ENCODE data around the gene ARV1. TPM values are rescaled to one million over a fixed set of nuclear protein-coding genes. Genes with fewer than 3 reads are reported as not detected.

ARV1 gene
- total and polyA plus RNA-seq, 2 of the 13 experiments (the other 11 are each of a cell fraction or from before 2014, with no cell fraction given): 13.0 to 15.2 TPM

- TF ChIP-seq USF2 (IDR thresholded peaks at IDR 0.05; ENCODE audit: low read depth, low read length) (no peak), USF2 (CRISPR knock-in tag; IDR thresholded peaks at IDR 0.05; ENCODE audit: borderline replicate concordance) (peak; percentile 54; the same call in 1 of the 2 replicates), RBFOX2 (IDR thresholded peaks at IDR 0.05; ENCODE audit: low read depth, low read length) (peak; percentile 81), TFDP2 (CRISPR knock-in tag; IDR thresholded peaks at IDR 0.05) (peak; percentile 74), DR1 (CRISPR knock-in tag; IDR thresholded peaks at IDR 0.05) (peak; percentile 60; the same call in 1 of the 2 replicates), CERS6 (CRISPR knock-in tag; IDR thresholded peaks at IDR 0.05) (no peak), JUNB (CRISPR knock-in tag; IDR thresholded peaks at IDR 0.05; ENCODE audit: borderline replicate concordance) (no peak), FOXP4 (CRISPR knock-in tag; IDR thresholded peaks at IDR 0.05) (peak; percentile 49; the same call in 1 of the 2 replicates), PHF21A (CRISPR knock-in tag; IDR thresholded peaks at IDR 0.05) (peak; percentile 84), GATAD2A (CRISPR knock-in tag; IDR thresholded peaks at IDR 0.05) (peak; percentile 61; the same call in 1 of the 2 replicates), THAP11 (CRISPR knock-in tag; IDR thresholded peaks at IDR 0.05) (peak; percentile 99), PREB (CRISPR knock-in tag; IDR thresholded peaks at IDR 0.05) (no peak), ZFAT (CRISPR knock-in tag; conservative IDR thresholded peaks at IDR 0.05) (no peak), KLF9 (CRISPR knock-in tag; IDR thresholded peaks at IDR 0.05; ENCODE audit: low read depth) (no peak), ZFY (CRISPR knock-in tag; IDR thresholded peaks at IDR 0.05) (peak; percentile 88), ZBTB2 (CRISPR knock-in tag; IDR thresholded peaks at IDR 0.05; ENCODE audit: low read depth) (no peak), ZNF260 (CRISPR knock-in tag; IDR thresholded peaks at IDR 0.05; ENCODE audit: borderline replicate concordance, low read depth) (no peak), ZNF740 (CRISPR knock-in tag; IDR thresholded peaks at IDR 0.05) (no peak), KMT2B (CRISPR knock-in tag; IDR thresholded peaks at IDR 0.05) (peak; percentile 90), TBP (CRISPR knock-in tag; IDR thresholded peaks at IDR 0.05) (peak; percentile 95; the same call in 1 of the 2 replicates)
Observed at GRCh38 chr1:230978491-230979388, at the start of gene ARV1, which contains the start of gene TTC13 (continued).

Measured in HepG2 (cell line).